Measurements from ENCODE around the gene RASSF7.

RASSF7 gene

GRCh38 chr11:605286-606129 is 44.7 kb downstream of the RASSF7 start:
- Histone ChIP-seq H3K9me2 (ENCODE audit: low read depth, low read length) (no peaks in the 10 kb centered on the region), H3K27ac (ENCODE audit: low read depth, low read length, poor library complexity, severe bottlenecking) (no peak overlapping the region), H3F3A (ENCODE audit: insufficient read depth, low read length) (no peaks in the 10 kb centered on the region), H3K36me3 (ENCODE audit: insufficient read depth, low read length) (peaks cover 91% of the 10 kb centered on the region), H3K79me2 (ENCODE audit: insufficient read depth, low read length) (no peaks in the 10 kb centered on the region), H3K9me3 (ENCODE audit: low read length) (no peaks in the 10 kb centered on the region), H3K4me2 (ENCODE audit: low read length) (no peak overlapping the region), H3K27me3 (ENCODE audit: insufficient read depth, low read length) (no peaks in the 10 kb centered on the region), H4K20me1 (ENCODE audit: insufficient read depth, low read length) (no peaks in the 10 kb centered on the region), H2AFZ (ENCODE audit: low read length) (no peak overlapping the region), H3K4me1 (ENCODE audit: insufficient read depth, low read length, severe bottlenecking) (no peaks in the 10 kb centered on the region), H3K4me3 (ENCODE audit: low read depth, low read length, poor library complexity, severe bottlenecking) (no peak overlapping the region), H3K9ac (ENCODE audit: low read length) (no peak overlapping the region)
- TF ChIP-seq, protein P1, sequence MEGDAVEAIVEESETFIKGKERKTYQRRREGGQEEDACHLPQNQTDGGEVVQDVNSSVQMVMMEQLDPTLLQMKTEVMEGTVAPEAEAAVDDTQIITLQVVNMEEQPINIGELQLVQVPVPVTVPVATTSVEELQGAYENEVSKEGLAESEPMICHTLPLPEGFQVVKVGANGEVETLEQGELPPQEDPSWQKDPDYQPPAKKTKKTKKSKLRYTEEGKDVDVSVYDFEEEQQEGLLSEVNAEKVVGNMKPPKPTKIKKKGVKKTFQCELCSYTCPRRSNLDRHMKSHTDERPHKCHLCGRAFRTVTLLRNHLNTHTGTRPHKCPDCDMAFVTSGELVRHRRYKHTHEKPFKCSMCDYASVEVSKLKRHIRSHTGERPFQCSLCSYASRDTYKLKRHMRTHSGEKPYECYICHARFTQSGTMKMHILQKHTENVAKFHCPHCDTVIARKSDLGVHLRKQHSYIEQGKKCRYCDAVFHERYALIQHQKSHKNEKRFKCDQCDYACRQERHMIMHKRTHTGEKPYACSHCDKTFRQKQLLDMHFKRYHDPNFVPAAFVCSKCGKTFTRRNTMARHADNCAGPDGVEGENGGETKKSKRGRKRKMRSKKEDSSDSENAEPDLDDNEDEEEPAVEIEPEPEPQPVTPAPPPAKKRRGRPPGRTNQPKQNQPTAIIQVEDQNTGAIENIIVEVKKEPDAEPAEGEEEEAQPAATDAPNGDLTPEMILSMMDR (IDR thresholded peaks at IDR 0.05; ENCODE audit: low read length): no peak
- no peak for TF ChIP-seq EZH2 (IDR thresholded peaks at IDR 0.05; ENCODE audit: borderline replicate concordance, low read length)

GRCh38 chr11:606245-606644 is 45.5 kb downstream of the RASSF7 start:
- Histone ChIP-seq H3K9me2 (ENCODE audit: low read depth, low read length) (no peaks in the 10 kb centered on the region), H3K36me3 (ENCODE audit: insufficient read depth, low read length) (peaks cover 94% of the 10 kb centered on the region), H3K9me3 (ENCODE audit: low read length) (no peaks in the 10 kb centered on the region)

DNA sequence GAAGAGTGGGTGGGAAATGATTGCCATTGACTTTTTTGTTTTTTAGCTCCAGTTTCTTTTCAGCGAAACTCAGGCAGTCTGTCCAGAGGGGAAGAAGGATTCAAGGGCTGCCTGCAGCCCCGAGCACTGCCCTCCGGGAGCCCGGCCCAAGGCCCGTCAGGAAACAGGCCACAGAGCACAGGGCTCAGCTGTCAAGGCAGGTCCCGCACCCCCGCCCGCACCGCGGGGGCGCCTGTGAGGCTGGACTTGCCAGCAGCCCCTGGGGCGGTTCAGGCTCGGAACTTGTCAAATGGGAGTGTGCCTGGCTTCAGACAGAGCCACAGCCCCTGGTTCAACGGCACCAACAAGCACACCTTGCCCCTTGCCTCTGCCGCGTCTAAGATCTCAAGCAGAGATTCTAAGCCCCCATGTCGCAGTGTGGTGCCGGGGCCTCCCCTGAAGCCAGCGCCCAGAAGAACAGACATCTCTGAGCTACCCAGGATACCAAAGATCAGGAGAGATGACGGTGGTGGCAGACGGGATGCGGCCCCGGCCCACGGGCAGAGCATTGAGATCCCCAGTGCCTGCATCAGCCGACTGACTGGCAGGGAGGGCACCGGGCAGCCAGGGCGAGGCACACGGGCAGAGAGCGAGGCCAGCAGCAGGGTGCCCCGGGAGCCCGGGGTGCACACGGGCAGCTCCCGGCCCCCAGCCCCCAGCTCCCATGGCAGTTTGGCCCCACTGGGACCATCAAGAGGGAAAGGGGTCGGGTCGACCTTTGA is 46.4 kb downstream of the RASSF7 start:
- Histone ChIP-seq H3K9ac (ENCODE audit: low read length) (no peak overlapping the region), H4K20me1 (ENCODE audit: insufficient read depth, low read length) (no peaks in the 10 kb centered on the region), H3K27ac (ENCODE audit: low read depth, low read length, poor library complexity, severe bottlenecking) (no peak overlapping the region), H3K9me2 (ENCODE audit: low read depth, low read length) (no peaks in the 10 kb centered on the region), H3K4me1 (ENCODE audit: insufficient read depth, low read length, severe bottlenecking) (no peaks in the 10 kb centered on the region), H2AFZ (ENCODE audit: low read length) (no peak overlapping the region), H3K27me3 (ENCODE audit: insufficient read depth, low read length) (no peaks in the 10 kb centered on the region), H3F3A (ENCODE audit: insufficient read depth, low read length) (no peaks in the 10 kb centered on the region), H3K9me3 (ENCODE audit: low read length) (no peaks in the 10 kb centered on the region), H3K4me3 (ENCODE audit: low read depth, low read length, poor library complexity, severe bottlenecking) (no peak overlapping the region), H3K36me3 (ENCODE audit: insufficient read depth, low read length) (peaks cover 94% of the 10 kb centered on the region), H3K4me2 (ENCODE audit: low read length) (no peak overlapping the region), H3K79me2 (ENCODE audit: insufficient read depth, low read length) (no peaks in the 10 kb centered on the region)
- no peak for TF ChIP-seq EZH2 (IDR thresholded peaks at IDR 0.05; ENCODE audit: borderline replicate concordance, low read length)
- TF ChIP-seq, protein P1 (IDR thresholded peaks at IDR 0.05; ENCODE audit: low read length): no peak

More at GRCh38 chr11:606245-606644, 45.5 kb downstream of the RASSF7 start:
- TF ChIP-seq, protein P1 (IDR thresholded peaks at IDR 0.05; ENCODE audit: low read length): no peak
- no peak for TF ChIP-seq EZH2 (IDR thresholded peaks at IDR 0.05; ENCODE audit: borderline replicate concordance, low read length)
- H3K79me2 ChIP-seq (ENCODE audit: insufficient read depth, low read length): no peaks in the 10 kb centered on the region
- H3F3A ChIP-seq (ENCODE audit: insufficient read depth, low read length): no peaks in the 10 kb centered on the region
- H3K27ac ChIP-seq (ENCODE audit: low read depth, low read length, poor library complexity, severe bottlenecking): no peak overlapping the region
- no peak overlapping the region for H3K9ac ChIP-seq (ENCODE audit: low read length)
- H3K4me1 ChIP-seq (ENCODE audit: insufficient read depth, low read length, severe bottlenecking): no peaks in the 10 kb centered on the region
- no peak overlapping the region for H3K4me2 ChIP-seq (ENCODE audit: low read length)
- H4K20me1 ChIP-seq (ENCODE audit: insufficient read depth, low read length): no peaks in the 10 kb centered on the region
- H2AFZ ChIP-seq (ENCODE audit: low read length): no peak overlapping the region
- H3K4me3 ChIP-seq (ENCODE audit: low read depth, low read length, poor library complexity, severe bottlenecking): no peak overlapping the region
- H3K27me3 ChIP-seq (ENCODE audit: insufficient read depth, low read length): no peaks in the 10 kb centered on the region
